GM19351 (cell line): Measurements from ENCODE around the gene DHRS11.

Source experiments
- ATAC-seq: cut with Tn5 transposase; IDR thresholded peaks from one replicate; pipeline ENCODE4 v1.9.1; 2021; ENCODE audit warnings: mild to moderate bottlenecking, moderate library complexity; ENCODE audit not compliant: unreplicated experiment

The DHRS11 gene

GRCh38 chr17:36647636-36648035 is 56.0 kb downstream of the DHRS11 start:
- no peak for ATAC-seq

- no peak for ATAC-seq
Measured at GRCh38 chr17:36650096-36650775, 58.6 kb downstream of the DHRS11 start.
